Body of pancreas (tissue), 4 donors: ENCODE results near the gene SLC7A7. TPM values are rescaled to one million over a fixed set of nuclear protein-coding genes. Genes with fewer than 3 reads are reported as not detected.

ENCODE experiments used
- ATAC-seq: fragments of 150-250 bp; one replicate; pipeline ENCODE4 v1.9.1; 2016
- DNase-seq, 4 donors: peaks; one replicate each; pipeline ENCODE4 v3.0.0-alpha.2; 2019
- H3K27ac ChIP-seq, 4 donors: fragments of 200-600 bp; sonication (generic); 1 replicate in 3 of 4; 2 replicates in 1 of 4; pipeline versions ENCODE4 v1.5.1 to v1.6.1; 2016 to 2019; ENCODE audit warnings: mild to moderate bottlenecking in 1 of 4, mixed read lengths in 1 of 4, moderate library complexity in 1 of 4
- H3K27me3 ChIP-seq, 2 donors: fragments of 200-600 bp; sonication (generic); one replicate each; pipeline ENCODE4 v1.6.0; 2016; ENCODE audit warnings: mild to moderate bottlenecking in 1 of 2
- H3K36me3 ChIP-seq, 2 donors: fragments of 200-600 bp; sonication (generic); replicated peaks in 1 of 2; 2 replicates each; pipeline ENCODE4 v1.5.1; 2016; ENCODE audit warnings: low read depth in 2 of 2; ENCODE audit not compliant: insufficient read depth in 1 of 2
- H3K4me1 ChIP-seq: fragments of 200-600 bp; sonication (generic); one replicate; pipeline ENCODE4 v1.6.0; 2016
- H3K4me3 ChIP-seq, 2 donors: fragments of 200-600 bp; sonication (generic); 1 replicate in 1 of 2; 2 replicates in 1 of 2; pipeline ENCODE4 v1.5.1; 2016 to 2019
- H3K9me3 ChIP-seq, 3 donors: fragments of 200-600 bp; sonication (generic); 1 replicate in 2 of 3; 2 replicates in 1 of 3; pipeline ENCODE4 v1.5.1; 2016
- POLR2A ChIP-seq, 3 donors: fragments of 450-650 bp; IDR thresholded peaks; one replicate each; pipeline ENCODE4 v1.6.1; 2016; ENCODE audit warnings: antibody characterized with exemption in 3 of 3, mild to moderate bottlenecking in 2 of 3
- WGBS, 2 donors: methylation state at CpG; one replicate each; pipeline ENCODE4 v1.1.5; 2017; 5-methylcytosine and 5-hydroxymethylcytosine counted together
- intact Hi-C: fragments of 100-400 bp; cut with DNase I; formaldehyde crosslinking; loops from one replicate; pipeline ENCODE4 v1.15.1; 2023
- total RNA-seq, 2 donors: library from RNA; depleted of rRNA; stranded (reverse); fragments of >200 nt; gene quantifications; one replicate each; pipeline ENCODE4 v1.1.0, GENCODE V29; 2016
- TF ChIP-seq, protein P1 (sequence below), 7 experiments: fragments of 450-650 bp in 4 of 7; fragments of 200-600 bp in 3 of 7; sonication (generic) in 3 of 7; IDR thresholded peaks; one replicate each; pipeline ENCODE4 v1.5.1; 2016 to 2019; ENCODE audit warnings: antibody characterized with exemption in 7 of 7

SLC7A7 gene
- total RNA-seq, 2 donors from 2014 or later = 6.9 to 16.6 TPM

DNA sequence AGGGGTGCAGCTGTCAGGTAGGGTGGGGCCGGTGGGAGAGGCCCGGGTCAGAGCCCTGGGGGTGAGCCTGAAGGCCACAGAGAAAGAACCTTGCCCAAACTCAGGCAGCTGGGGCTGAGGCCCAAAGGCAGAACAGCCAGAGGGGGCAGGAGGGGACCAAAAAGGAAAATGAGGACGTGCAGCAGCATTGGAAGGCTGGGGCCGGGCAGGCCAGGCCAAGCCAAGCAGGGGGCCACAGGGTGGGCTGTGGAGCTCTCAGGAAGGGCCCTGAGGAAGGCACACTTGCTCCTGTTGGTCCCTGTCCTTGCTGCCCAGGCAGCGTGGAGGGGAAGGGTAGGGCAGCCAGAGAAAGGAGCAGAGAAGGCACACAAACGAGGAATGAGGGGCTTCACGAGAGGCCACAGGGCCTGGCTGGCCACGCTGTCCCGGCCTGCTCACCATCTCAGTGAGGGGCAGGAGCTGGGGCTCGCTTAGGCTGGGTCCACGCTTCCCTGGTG lies 31.6 kb upstream of the SLC7A7 start:
- DNase-seq (no peak), ATAC-seq (no peak)
- intact Hi-C loops = no loop called here
- Histone ChIP-seq H3K9me3 (no peaks in the 10 kb centered on the region), H3K36me3 (peaks cover 12 to 16% of the 10 kb centered on the region in 2 donors), H3K27me3 (no peaks in the 10 kb centered on the region), H3K4me3 (no peak overlapping the region), H3K4me1 (peaks cover 18% of the 10 kb centered on the region), H3K27ac (no peak overlapping the region)
- TF ChIP-seq, protein P1, sequence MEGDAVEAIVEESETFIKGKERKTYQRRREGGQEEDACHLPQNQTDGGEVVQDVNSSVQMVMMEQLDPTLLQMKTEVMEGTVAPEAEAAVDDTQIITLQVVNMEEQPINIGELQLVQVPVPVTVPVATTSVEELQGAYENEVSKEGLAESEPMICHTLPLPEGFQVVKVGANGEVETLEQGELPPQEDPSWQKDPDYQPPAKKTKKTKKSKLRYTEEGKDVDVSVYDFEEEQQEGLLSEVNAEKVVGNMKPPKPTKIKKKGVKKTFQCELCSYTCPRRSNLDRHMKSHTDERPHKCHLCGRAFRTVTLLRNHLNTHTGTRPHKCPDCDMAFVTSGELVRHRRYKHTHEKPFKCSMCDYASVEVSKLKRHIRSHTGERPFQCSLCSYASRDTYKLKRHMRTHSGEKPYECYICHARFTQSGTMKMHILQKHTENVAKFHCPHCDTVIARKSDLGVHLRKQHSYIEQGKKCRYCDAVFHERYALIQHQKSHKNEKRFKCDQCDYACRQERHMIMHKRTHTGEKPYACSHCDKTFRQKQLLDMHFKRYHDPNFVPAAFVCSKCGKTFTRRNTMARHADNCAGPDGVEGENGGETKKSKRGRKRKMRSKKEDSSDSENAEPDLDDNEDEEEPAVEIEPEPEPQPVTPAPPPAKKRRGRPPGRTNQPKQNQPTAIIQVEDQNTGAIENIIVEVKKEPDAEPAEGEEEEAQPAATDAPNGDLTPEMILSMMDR (IDR thresholded peaks at IDR 0.05) = no peak
- TF ChIP-seq POLR2A (IDR thresholded peaks at IDR 0.05) = no peak
- WGBS, 2 donors = 78 to 85% methylated on average over 8 to 10 of the region's 11 CpGs

DNA sequence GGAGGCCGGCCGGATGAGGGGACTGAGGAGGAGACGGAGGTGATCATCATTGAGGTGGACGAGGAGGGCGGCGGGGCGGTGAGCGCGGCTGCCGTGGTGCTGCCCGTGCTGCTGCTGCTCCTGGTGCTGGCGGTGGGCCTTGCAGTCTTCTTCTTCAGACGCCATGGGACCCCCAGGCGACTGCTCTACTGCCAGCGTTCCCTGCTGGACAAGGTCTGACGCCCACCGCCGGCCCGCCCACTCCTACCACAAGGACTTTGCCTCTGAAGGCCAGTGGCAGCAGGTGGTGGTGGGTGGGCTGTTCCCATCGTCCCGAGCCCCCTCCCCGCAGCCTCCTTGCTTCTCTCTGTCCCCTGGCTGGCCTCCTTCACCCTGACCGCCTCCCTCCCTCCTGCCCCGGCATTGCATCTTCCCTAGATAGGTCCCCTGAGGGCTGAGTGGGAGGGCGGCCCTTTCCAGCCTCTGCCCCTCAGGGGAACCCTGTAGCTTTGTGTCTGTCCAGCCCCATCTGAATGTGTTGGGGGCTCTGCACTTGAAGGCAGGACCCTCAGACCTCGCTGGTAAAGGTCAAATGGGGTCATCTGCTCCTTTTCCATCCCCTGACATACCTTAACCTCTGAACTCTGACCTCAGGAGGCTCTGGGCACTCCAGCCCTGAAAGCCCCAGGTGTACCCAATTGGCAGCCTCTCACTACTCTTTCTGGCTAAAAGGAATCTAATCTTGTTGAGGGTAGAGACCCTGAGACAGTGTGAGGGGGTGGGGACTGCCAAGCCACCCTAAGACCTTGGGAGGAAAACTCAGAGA lies 30.8 kb upstream of the SLC7A7 start:
- no peaks in the 10 kb centered on the region for H3K27me3 ChIP-seq
- peaks cover 12 to 20% of the 10 kb centered on the region in 2 donors for H3K36me3 ChIP-seq
- H3K27ac ChIP-seq = no peak overlapping the region
- H3K9me3 ChIP-seq = no peaks in the 10 kb centered on the region
- no peak overlapping the region for H3K4me3 ChIP-seq
- ATAC-seq = no peak
- 85 to 95% methylated on average over 15 to 26 of the region's 26 CpGs for WGBS, 2 donors
- peak in 1 of 4 donors; percentile 5 for DNase-seq
- peaks cover 10% of the 10 kb centered on the region for H3K4me1 ChIP-seq
- TF ChIP-seq, protein P1 (IDR thresholded peaks at IDR 0.05) = no peak
- no peak for TF ChIP-seq POLR2A (IDR thresholded peaks at IDR 0.05)
- intact Hi-C loops = no loop called here

DNA sequence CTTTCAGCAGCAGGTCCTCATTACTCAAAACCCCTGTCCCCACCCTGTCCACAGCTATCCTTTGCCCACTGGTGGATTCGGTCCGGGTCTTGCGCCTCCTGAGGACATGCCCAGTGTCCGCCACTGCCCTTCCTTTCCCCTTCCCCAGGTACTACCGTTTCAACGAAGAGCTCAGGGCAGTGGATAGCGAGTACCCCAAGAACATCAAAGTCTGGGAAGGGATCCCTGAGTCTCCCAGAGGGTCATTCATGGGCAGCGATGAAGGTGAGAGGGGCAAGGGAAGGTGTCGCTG lies 29.8 kb upstream of the SLC7A7 start:
- Histone ChIP-seq H3K27ac (no peak overlapping the region), H3K27me3 (no peaks in the 10 kb centered on the region), H3K4me3 (no peak overlapping the region), H3K9me3 (no peaks in the 10 kb centered on the region), H3K36me3 (peaks cover 12 to 20% of the 10 kb centered on the region in 2 donors), H3K4me1 (peaks cover 3% of the 10 kb centered on the region)
- WGBS, 2 donors = 92 to 98% methylated on average over 9 of the region's 9 CpGs
- DNase-seq = no peak
- TF ChIP-seq, protein P1 (IDR thresholded peaks at IDR 0.05) = no peak
- TF ChIP-seq POLR2A (IDR thresholded peaks at IDR 0.05) = no peak
- intact Hi-C loops = no loop called here
- ATAC-seq = no peak

DNA sequence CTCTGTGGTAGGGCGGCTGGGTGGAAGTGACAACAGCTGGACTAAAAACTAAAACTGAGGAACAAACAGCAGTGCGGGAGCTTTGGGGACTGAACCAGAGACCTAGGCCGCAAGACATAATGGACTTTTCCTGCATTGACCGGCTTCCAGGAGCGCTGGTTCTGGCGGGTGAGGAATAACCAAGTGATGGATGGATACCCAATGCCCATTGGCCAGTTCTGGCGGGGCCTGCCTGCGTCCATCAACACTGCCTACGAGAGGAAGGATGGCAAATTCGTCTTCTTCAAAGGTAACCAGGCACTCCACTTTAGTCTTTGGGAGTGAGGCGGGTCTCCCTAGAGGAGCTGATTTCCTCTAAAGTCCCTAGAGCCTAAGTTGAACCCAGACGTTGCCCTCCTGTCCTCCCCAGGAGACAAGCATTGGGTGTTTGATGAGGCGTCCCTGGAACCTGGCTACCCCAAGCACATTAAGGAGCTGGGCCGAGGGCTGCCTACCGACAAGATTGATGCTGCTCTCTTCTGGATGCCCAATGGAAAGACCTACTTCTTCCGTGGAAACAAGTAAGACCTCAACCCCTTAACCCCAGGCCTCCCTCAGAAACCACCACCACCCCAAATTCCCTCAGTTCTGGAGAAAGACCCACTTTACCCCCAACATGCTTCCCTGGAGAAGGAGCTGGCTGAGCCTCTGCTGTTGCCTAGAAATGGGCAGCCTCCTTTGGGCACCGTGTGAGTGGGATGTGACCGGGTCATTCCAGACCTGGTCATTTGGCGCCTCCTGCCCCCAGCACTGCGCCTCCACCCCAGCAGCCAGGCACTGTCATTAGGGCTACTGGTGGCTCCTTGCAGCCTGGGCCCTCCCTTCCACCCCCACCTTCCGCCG lies 29.2 kb upstream of the SLC7A7 start:
- ATAC-seq = no peak
- Histone ChIP-seq H3K27me3 (no peaks in the 10 kb centered on the region), H3K4me3 (no peak overlapping the region), H3K9me3 (no peaks in the 10 kb centered on the region), H3K4me1 (peaks cover 2% of the 10 kb centered on the region), H3K36me3 (peaks cover 12 to 20% of the 10 kb centered on the region in 2 donors), H3K27ac (no peak overlapping the region)
- DNase-seq = no peak
- TF ChIP-seq, protein P1 (IDR thresholded peaks at IDR 0.05) = no peak
- no peak for TF ChIP-seq POLR2A (IDR thresholded peaks at IDR 0.05)
- intact Hi-C loops = no loop called here
- WGBS, 2 donors = 86 to 92% methylated on average over 20 to 22 of the region's 22 CpGs
